ENCODE measurements around the gene CPT1C.

GRCh38 chr19:49741210-49741844, 50.4 kb downstream of the CPT1C start:
- TF ChIP-seq, protein P1, sequence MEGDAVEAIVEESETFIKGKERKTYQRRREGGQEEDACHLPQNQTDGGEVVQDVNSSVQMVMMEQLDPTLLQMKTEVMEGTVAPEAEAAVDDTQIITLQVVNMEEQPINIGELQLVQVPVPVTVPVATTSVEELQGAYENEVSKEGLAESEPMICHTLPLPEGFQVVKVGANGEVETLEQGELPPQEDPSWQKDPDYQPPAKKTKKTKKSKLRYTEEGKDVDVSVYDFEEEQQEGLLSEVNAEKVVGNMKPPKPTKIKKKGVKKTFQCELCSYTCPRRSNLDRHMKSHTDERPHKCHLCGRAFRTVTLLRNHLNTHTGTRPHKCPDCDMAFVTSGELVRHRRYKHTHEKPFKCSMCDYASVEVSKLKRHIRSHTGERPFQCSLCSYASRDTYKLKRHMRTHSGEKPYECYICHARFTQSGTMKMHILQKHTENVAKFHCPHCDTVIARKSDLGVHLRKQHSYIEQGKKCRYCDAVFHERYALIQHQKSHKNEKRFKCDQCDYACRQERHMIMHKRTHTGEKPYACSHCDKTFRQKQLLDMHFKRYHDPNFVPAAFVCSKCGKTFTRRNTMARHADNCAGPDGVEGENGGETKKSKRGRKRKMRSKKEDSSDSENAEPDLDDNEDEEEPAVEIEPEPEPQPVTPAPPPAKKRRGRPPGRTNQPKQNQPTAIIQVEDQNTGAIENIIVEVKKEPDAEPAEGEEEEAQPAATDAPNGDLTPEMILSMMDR (IDR thresholded peaks at IDR 0.05), result no peak
- TF ChIP-seq POLR2A (IDR thresholded peaks at IDR 0.05), result no peak

All from lower leg skin (tissue), 3 donors.